HG02943 (cell line): ENCODE data around the gene NLRP9.

ENCODE experiments used
- ATAC-seq: cut with Tn5 transposase; IDR thresholded peaks from one replicate; pipeline ENCODE4 v1.9.1; 2021; ENCODE audit warnings: mild to moderate bottlenecking, low read depth, moderate library complexity; ENCODE audit not compliant: unreplicated experiment

Gene NLRP9

GRCh38 chr19:55658846-55659459, 79.2 kb downstream of the NLRP9 start:
- no peak for ATAC-seq
